Sciatic nerve (tissue), 2 donors: ENCODE data around the gene ENOX2. TPM values are rescaled to one million over a fixed set of nuclear protein-coding genes. Genes with fewer than 3 reads are reported as not detected.

Source experiments
- ATAC-seq: fragments of 200-7000 bp; cut with Tn5 transposase; one replicate; pipeline ENCODE4 v1.9.1; 2020; ENCODE audit warnings: mild to moderate bottlenecking, moderate library complexity
- DNase-seq: peaks from one replicate; pipeline ENCODE4 v3.0.0-alpha.2; 2020; ENCODE audit warnings: low spot score
- intact Hi-C: fragments of 100-400 bp; cut with DNase I; formaldehyde crosslinking; loops from one replicate; pipeline ENCODE4 v1.14.2; 2022
- total RNA-seq: library from RNA; stranded (reverse); fragmentation: NEBNext Ultra II Directional; extraction: Animal tissue kit (Norgen Biotek cat#: 25700); gene quantifications from one replicate; pipeline ENCODE4 v1.2.1, GENCODE V29; 2021
- donor health status: DM: no; HTN: no; CAD: no.
- donor health status: DM: no; HTN: no; CAD: no.

The ENOX2 gene
- total RNA-seq, 1 donor from 2014 or later: 16.1 TPM

GRCh38 chrX:130672214-130672613, 230.8 kb downstream of the ENOX2 start:
- intact Hi-C loops: no loop called here
- DNase-seq (no peak), ATAC-seq (no peak)

DNA sequence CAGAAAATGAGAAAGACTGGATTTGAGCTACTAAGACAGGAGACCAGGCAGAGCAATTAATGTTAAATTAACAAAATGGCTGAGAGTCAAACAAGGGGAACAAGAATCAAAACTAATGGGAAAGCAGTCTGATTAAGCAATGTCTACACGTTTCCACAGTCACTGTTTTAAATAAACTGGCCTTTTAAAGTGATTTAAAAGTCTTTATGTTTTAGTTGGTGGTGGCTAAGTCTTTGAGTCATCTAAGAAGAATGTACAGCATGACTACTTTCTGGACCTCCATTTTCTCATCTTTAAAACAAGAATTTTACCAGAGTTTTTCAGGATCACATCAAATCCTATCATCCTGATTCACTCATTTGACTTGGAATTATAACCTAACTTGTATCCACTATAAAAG, 233.8 kb downstream of the ENOX2 start:
- intact Hi-C loops: no loop called here
- ATAC-seq (no peak), DNase-seq (no peak)

- intact Hi-C loops: no loop called here
- DNase-seq (no peak), ATAC-seq (no peak)
These were observed 237.7 kb downstream of the ENOX2 start for GRCh38 chrX:130665263-130665662.

DNA sequence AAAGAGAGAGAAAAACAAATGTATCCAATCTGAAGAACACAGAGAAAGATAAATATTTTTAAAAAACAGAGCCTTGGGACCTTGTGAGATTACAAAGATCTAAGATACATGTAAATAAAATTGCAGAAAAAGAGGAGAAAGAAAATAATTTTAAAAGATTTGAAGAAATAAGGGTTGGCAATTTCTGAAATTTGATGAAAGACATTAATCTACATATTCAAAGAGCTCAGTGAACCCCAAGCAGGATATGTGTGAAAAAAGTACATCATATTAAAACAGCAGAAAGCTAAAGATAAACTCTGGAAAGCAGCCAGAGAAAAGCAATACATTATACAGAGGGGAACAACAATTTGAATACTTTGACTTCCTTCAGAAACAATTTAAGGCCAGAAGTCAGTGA, 244.7 kb downstream of the ENOX2 start:
- no peak for DNase-seq
- intact Hi-C loops: no loop called here

DNA sequence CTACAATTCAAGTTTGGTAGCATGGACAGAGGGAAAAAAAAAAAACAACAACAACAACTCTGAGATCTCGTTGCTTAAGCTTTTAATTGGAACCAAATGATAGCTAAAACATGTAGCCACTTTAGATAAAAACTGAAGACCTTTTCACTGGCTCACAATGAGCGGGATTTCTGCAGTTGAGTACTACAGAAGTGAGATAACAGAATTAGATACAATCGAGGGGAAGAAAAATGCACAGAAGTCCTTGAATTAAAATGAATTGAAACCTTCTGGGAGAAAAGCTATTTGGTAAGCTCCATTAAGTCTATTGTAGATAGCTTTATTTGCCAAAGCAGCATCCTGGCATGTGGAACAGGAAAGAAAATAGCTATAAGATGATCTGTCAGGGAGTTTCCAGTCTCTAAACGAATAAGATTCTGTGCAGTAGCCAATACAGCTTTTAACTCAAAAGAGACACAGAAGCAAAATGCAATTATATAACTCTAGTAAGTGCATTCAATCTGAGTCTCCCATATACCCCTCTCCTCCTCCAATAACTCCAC, 248.5 kb downstream of the ENOX2 start:
- ATAC-seq (no peak), DNase-seq (no peak)
- intact Hi-C loops: no loop called here

More for the DNA sequence above, 244.7 kb downstream of the ENOX2 start:
- ATAC-seq: no peak

DNA sequence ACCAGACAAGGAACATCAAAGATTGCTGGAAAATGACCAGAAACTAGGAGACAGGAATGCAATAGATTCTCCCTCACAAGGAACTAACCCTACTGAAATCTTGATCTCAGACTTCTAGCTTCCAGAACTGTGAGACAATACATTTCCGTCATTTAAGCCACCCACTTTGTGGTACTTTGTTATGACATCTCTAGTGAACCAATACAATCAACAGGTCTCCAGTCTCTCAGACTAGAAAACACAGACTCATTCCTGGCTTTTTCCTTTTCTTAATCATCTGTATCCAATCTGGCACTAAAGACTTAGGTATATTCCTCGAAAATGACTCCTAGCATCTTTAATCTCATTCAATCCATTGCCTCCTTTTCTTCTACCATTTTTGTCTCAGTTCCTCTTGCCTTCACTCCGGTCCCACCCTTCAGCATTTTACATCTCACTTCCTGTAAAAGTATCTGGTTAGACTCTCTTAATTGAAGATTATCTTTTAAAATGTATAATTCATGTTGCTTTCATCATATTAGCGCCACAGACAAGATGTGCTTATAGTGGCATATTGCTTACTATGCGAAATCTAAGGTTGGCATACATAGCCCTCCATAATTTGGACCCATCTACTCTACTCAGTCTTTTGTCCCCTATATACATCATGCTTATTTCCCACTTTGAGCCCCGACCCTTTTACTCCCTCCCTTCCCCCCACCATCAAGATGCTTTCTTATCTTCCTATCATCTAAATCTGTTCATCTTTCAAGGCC, 250.0 kb downstream of the ENOX2 start:
- intact Hi-C loops: no loop called here
- no peak for DNase-seq
- ATAC-seq: no peak

DNA sequence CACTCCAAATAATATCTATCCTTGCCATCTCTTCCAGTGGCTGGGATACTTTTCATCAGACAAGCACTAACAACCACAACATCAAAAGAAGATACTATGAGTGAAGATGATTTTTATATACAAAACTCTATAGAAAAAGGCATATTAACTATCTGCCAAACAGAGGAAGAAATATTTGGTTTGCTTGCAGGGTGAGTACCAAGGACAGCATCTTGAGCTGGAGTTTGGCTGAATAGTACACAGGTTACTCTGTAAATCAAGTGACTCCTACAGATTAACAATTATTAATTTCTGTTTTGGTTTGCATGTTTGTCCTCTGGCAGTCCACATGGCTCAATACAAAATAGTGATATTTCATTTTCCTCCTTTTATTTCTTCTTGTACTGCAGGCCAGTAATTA, 253.3 kb downstream of the ENOX2 start:
- intact Hi-C loops: no loop called here
- DNase-seq (no peak), ATAC-seq (no peak)

DNA sequence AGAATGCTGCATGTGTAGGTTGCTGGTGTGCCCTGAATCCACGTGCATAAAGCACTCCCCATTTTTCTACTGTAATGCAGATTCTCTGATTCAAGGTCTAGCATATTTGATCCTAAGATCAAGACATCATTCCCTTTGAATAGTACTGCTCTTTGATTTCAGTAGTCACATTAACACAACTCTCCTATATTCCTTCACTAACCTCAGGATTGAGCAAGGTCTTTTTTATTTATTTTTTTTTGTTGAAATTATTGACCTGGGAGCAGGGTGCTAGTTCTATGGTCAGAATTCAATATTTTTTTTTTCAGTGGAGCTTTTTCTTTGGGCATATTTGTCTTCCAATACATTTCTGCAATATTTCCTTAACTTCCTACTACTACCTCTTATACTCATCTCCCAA, 255.5 kb downstream of the ENOX2 start:
- ATAC-seq (no peak), DNase-seq (no peak)
- intact Hi-C loops: no loop called here

- ATAC-seq (peak; percentile 53), DNase-seq (no peak)
- intact Hi-C loops: no loop called here
These were observed 256.9 kb downstream of the ENOX2 start for GRCh38 chrX:130645955-130646583.

GRCh38 chrX:130637591-130637990, 265.4 kb downstream of the ENOX2 start:
- no peak for ATAC-seq
- DNase-seq: no peak
- intact Hi-C loops: no loop called here

DNA sequence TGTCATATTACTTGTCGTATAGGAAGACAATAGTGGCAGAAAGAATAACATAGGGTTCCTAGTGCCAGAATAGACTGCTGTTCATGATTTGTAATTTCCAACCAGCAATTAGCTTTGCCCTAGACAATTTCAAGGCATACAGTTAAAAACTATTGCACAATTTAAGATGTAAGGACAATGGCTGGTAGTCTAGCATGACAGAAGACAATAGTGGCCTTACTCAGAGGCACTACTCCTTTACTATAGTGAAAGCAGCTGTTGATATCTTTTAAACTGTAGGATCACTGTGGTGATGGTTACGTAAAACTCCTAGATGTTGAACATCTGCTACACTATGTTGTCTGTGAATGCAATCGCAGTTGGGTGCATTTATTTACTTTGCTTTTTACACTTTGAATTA, 266.7 kb downstream of the ENOX2 start:
- ATAC-seq (no peak), DNase-seq (no peak)
- intact Hi-C loops: no loop called here

GRCh38 chrX:130631011-130631410, 272.0 kb downstream of the ENOX2 start:
- intact Hi-C loops: no loop called here
- DNase-seq (no peak), ATAC-seq (no peak)

- intact Hi-C loops: no loop called here
- DNase-seq: no peak
- no peak for ATAC-seq
These were observed 274.5 kb downstream of the ENOX2 start for GRCh38 chrX:130628516-130628915.

DNA sequence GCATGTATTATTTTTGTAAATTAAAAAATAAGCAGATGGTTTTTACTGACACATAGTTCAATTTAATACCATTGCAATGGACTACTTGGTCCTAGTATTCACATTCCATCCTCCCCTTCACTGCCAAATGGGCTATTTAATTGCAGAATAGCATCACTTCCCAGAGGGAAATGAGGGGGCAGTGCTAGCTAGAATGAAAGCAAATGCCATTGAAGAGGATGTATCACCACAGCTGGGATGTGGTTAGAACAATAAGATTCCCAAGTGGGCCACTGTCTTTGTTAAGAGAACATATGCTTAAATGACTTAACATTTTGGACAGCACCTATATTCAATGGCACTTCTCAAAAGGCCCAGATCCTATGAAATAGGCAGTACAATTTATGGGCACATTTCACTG, 276.5 kb downstream of the ENOX2 start:
- intact Hi-C loops: no loop called here
- no peak for ATAC-seq
- no peak for DNase-seq

DNA sequence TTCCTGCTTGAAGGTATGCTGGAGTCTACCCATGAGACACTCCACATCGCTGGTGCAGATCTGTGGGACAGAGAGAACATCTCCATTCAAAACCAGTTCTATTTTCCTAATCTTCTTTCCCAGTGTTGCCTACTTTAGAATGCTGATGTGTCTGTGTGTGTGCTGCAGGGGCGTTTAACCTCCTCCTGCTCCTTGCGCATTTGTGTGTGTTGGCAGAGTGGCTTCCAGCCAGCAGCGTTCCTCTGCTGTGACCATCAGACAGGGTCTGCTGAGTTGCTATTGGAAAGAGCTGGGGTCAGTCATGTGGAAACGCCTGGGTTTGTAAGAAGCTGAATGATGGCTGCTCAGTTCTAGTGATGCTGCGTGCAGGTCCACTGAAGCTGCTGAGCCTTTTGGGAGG, 277.6 kb downstream of the ENOX2 start:
- ATAC-seq (no peak), DNase-seq (no peak)
- intact Hi-C loops: no loop called here

- no peak for DNase-seq
- intact Hi-C loops: no loop called here
- ATAC-seq: no peak
These were observed 279.5 kb downstream of the ENOX2 start for GRCh38 chrX:130623518-130623917.

DNA sequence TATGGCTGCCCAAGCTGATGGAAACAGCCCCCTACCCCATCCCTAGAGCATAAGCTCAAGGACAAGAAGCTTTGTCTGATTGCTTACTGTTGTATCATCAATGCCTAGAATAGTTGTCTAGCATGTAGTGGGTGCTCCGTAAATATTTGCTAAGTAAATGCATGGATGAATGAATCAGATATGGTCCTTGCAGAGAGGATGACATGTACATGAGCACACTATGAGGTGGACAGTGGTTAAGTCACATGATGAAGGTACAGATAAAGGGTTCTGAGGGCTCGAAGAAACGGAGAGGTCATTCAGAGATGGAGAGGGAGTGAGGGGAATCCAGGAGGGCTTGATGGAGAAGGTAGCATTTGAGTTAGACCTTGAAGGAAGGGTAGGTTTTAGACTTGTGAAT, 287.1 kb downstream of the ENOX2 start:
- ATAC-seq (no peak), DNase-seq (no peak)
- intact Hi-C loops: no loop called here

GRCh38 chrX:130607431-130607830, 295.6 kb downstream of the ENOX2 start:
- intact Hi-C loops: no loop called here
- DNase-seq: no peak
- no peak for ATAC-seq

DNA sequence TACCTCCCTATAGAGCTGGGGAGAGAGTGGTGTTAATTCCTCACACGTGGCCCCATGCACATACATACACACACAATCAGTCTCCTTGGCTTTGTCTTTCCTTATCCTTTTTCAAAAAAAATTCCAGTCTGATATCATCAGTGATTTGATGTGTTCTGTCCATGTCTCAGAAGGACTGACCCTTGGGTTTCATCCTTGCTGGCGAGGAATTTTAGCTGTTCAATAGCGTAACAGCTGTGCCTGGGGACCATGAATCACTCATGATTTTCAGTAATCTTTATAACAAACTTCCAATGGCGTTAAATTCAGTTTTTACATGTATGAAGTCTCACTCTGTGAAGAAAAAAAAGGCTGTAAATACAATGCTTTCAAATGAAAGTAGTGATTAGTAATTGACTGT, 296.6 kb downstream of the ENOX2 start:
- intact Hi-C loops: no loop called here
- DNase-seq: no peak
- no peak for ATAC-seq

DNA sequence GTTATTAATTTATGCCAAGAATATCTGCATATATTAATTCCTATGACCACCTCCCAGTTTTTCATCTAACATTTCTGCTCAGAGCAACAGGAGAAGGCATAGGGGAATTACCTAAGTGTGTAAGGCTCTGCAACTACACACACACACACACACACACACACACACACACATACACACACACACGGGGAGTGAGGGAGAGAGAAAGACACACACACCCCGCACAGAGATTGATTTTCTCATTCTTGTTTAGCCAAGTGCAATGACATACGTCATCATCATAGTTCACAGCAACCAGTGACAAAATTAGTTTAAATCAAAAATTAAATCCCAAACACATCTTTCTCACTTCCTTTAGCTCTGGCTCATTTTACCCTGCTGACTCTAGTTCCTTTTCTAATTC, 298.1 kb downstream of the ENOX2 start:
- ATAC-seq (no peak), DNase-seq (no peak)
- intact Hi-C loops: no loop called here

GRCh38 chrX:130594453-130594916, 308.5 kb downstream of the ENOX2 start:
- ATAC-seq (no peak), DNase-seq (no peak)
- intact Hi-C loops: no loop called here
